ENCODE results near the gene MITF.
"Not testable (repeated sequence)": the region's sequence is repeated elsewhere in the genome, so short reads cannot be mapped to it uniquely, and the experiment has no call there.

Gene MITF

DNA sequence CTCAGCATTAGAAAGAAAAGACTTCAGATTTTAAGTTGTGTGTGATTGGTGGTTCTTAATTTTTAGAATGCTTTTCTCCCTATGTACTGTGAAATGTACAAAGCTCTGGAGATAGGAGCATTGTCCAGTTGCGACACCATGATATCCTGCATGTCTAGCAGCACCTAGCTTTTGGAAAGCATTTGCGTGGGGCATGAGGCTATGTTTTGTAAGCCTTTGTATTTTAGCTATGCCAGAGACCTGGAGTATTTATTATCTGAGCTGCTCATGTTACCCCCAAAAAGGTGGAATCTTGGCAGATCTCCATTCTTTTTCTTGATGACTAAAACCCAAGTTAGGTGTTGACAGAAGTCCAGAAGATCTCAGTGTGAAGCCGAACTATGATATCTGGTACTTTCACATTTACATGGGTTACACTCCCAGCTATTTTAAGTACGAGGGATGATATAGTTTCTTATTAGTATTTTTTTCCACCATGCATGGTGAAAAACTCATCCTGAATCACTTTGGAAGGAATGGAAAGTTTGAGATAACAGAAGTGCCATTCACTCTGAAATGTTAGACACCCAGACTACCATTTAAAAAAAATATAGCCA, 133.6 kb downstream of the MITF start:
- peak; percentile 59 for DNase-seq (ENCODE audit: low read depth)

DNA sequence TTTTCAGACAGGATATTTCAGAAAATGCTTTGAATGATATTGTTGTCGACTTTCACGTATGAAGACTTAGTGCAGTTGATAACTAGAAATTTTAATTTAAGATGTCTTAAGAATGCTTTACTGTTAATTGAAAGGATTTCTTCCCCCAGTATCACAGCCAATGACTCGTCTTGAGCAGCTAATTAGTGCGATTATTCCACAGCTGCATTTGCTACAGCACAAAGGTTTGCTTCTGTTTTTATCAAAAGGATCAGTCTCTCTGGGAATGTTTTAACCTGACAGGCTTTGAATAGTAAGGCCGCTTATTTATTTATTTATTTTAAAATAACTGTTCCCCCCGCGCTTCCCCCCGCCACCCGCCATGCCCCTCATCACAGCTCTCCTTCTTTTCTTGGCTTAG, 136.8 kb downstream of the MITF start:
- no peak for DNase-seq (ENCODE audit: low read depth)

DNA sequence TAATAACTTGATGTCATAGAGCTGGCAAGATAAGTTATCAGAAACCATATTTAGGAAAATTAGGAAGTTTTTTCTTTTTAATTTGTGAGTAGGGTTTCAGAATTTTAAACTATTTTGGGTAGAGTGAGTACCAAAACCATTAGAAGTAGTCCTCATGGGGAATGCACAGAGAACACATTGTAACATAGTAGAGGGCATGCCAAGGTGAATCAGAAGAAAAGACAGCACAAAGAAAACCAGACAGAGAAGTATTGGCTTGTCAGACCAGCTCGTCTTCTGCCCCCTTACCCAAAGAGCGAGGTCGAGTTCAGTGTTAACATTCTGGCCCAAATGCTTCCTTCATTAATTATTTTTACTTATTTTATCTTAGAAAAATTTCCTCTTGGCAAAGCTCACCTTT, 139.0 kb downstream of the MITF start:
- no peak for DNase-seq (ENCODE audit: low read depth)

DNA sequence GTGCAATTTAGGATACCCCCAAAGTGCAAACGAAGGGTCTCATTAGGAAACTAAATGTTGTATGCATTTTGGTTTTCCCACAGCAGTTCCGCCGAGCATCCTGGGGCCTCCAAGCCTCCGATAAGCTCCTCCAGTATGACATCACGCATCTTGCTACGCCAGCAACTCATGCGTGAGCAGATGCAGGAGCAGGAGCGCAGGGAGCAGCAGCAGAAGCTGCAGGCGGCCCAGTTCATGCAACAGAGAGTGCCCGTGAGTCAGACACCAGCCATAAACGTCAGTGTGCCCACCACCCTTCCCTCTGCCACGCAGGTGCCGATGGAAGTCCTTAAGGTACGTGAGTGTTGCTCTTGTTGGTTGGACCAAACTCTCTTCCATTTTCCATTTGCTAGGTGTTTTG, 139.8 kb downstream of the MITF start:
- DNase-seq (ENCODE audit: low read depth) = no peak

DNA sequence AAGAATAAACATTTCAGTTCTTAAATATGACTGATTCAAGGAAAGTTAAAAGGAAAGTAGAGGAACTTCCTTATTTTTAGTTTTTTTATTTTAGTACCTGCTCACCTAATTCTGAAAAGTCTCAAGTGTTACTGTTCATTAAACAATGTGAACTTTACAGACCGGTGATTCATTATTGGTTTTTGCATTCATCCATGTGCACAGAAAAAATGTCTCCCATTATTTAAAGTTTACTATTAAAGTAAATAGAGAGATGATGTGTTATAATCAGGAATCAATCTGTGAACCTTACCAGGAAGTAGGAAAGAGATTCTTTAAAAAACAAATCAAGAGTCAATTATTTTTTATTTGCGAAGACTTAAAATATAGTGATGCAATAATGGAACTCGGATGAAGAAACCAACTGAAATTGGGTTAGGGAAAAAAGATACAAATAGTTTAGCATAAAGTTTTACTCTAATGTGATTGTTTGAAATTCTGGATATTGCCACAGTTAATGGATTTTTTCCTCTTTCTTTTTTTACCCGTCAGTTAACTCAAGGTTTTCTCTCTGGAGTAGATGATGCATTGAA, 140.9 kb downstream of the MITF start:
- no peak for DNase-seq (ENCODE audit: low read depth)

DNA sequence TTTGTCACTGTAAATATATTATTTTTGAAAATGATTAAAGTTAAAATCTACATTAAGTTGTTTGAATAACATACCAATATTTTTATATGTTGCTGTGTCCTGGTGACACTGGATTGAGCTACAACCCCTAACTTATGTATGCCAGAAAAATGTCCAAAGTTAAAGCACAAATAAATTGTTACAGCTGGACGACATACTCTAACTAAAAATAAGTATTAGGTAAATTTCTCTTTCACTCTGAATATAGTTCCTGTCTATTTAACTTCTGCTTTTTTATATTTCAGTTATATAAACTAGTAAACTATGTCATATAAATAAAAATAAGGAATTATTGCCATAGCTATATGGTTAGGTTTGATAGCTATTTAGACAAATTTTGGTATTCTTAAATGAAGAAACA, 141.8 kb downstream of the MITF start:
- no peak for DNase-seq (ENCODE audit: low read depth)

DNA sequence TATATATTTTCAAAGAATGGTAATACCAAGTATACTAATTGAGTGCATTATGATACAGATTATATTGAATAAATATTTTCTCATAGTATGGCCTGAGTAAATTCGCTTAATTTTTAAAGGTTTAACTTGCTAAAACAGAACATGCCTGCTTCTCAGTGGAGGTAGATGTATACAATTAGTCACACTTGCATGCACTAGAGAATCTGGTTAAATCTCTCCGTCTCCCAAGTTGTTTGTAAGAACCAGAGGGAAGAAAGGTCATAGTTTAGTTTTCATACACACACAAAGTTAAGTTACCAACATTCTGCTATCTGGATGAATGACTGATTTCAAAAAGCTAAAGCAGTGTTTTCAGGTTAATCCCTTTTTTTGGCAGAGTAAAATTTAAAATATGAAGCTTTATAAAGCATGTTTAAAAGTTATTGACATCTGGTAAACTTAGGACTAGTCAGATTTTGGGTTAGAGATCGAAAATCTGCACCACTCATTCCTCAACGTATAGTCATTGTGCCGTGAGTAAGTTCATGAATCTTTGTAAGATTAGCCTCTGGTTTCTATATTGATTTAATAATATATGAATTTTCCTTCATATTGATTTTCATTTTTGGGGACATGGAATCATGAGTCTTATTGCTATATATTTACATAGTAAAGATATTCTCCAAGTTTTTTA, 142.6 kb downstream of the MITF start:
- no peak for DNase-seq (ENCODE audit: low read depth)

DNA sequence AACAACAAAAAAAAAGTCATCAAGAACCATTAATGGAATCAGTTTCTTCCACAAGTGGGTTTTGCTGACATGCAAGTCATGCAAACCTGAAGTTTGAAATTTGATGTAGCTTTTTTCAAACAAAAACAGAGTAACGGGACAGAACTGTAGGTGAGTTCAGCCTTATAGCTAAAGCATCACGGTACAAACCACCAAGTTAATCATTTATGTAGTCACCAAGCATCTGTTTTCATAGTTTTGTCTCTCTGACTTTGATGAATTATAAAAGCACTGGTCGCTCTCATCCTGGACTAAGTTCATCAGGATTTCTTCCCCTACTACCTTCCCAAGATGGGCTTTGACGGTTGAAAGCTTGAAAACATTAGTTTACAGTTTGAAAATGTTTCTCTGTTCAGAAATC, 143.3 kb downstream of the MITF start:
- DNase-seq (ENCODE audit: low read depth) = no peak

DNA sequence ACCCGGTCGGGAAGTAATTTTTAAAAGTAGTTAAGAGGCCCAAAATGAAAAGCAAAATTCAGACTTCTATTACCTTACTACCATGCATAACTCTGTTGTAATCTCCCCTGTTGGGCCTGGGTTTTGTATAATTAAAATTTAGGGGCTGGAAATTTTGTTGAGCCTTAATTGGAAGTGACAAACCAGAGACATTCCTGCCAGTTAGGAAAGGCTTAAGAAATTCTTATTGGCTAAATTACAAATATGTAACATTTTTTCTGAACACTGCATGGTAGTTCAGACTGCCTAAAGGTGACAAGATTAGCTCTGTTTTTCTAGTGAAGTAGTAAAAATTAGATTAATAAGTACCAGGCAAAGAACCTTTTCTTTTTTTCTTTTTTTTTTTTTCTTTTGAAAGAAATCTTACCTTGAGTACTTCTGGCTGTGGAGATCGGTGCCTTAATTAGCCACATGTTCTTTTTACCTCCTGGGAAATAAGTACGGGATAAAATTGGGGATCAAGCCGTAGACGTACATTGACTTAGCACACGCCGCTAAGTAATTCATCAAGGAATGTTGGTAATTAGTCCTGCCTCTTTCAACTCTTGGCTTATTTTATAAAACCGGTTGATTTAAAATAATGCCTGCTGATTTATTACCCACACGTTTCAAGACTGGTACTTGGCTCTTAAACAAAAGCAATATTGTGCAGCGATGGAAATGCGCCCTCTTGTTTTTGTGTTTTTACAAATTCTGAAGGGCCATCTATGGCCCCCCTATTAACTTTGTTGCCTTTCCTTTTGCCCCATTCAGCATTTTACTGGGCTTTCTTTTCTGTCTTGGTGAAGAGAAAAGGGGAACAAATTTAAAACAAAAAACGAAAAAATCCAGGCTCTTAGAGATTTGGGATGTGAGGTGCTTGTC, 149.0 kb downstream of the MITF start:
- DNase-seq (ENCODE audit: low read depth) = no peak

DNA sequence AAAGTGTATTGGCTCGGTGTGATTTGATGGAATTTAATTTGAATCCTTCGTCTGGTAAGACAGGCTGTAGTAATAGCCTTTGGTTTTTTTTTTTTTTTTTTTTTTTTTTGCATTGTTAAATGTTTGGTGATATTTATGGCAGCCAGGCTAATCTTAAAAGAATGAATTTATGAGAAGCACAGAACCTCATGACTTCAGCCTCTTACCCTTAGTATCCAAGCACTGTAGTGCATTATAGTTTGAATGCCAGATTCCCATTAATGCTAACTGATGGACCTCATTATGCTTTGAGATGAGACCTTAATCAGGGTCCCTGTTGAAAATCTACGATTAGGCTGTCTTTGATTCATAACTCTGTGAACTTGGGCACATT, 149.7 kb downstream of the MITF start:
- DNase-seq (ENCODE audit: low read depth) = no peak

DNA sequence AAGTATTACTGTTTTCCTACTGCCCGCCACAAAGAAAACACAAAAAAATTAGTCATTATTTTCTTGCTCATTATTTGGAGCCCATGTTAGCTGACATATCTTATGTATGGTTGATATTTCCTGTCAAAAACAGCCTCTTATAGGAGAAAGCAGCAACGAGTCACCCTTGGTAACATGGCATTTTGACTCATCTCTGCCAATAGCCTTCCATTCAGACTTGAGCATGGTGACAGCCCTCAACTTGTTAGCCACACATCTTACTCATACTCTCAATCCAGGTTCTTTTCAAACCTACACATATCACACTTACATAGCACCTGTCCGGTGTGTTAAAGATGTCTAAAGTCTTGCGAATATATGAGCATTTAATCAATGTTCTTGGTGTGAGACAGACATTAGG, 150.8 kb downstream of the MITF start:
- no peak for DNase-seq (ENCODE audit: low read depth)

DNA sequence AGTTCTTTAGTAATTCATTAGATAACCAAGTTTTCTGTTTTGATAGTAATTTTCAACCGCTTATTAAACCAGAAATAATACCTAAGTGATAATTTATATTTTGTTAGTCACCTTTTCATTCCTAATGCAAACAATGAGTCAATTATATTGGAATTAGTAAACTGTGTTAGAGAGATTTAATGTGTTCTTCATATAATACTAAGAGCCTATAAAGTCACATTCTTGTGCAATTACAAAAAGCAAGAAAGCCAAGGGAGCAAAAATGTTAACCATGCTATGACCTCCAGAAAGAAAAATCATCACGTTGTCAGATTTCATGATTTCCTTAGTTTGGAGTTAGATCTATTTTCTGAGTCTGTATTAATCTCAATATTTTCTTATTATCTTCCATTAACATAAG, 151.4 kb downstream of the MITF start:
- DNase-seq (ENCODE audit: low read depth) = no peak

DNA sequence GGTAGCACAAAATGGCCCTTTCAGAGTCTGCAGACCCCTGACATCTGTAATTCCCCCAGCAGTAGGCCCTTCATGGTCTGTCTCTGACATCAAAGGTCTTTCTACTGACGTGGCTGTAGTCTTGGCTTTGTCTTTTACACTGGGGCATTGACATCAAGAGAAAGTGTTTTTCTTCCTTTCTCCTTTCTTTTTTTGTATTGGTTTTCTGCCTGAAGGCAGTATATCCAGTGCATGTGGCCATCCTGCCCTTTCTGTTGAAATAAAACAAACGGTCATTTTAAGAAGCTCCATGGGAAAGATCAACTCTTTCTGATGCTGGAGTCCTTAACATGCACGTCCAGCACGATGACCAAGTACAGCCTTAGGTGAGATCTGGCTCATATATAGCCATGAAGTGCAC, 153.4 kb downstream of the MITF start:
- DNase-seq (ENCODE audit: low read depth) = no peak

DNA sequence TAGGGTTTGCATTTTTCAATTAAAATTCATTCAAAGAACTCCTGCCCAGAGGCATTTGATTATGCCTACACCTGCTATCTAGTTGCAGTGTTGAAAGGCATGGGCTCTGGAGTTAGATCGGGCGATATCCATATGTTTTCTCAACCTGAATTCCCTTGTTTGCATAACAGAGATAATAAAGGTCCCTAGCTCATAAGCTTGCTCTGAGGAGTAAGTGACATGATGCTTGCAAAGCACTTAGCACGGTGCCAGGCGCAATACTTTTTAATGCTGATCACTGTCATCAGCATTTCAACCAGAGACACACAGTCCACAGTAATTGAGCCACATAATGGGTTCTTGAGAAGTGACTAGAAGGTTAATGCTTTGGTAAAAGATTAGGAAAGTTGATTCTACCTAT, 154.0 kb downstream of the MITF start:
- DNase-seq (ENCODE audit: low read depth) = no peak

DNA sequence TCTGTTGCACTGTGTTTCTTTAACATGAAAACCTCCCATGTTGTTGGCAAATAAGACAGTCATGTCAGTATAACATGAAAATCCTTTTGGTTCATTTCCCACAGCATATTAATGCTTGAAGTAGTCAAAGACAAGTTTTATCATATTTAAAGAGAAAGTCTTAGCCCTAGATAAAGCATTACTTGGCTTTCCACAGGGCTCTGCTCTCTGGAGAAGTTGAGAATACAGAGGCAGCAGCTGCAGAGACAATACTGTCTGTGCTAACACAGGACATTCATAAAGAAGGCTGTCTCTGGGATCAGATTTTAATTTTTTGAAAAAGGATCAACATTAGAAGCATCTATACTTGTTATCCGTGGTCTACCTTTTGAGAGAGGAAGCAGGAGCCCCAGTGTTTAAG, 156.8 kb downstream of the MITF start:
- no peak for DNase-seq (ENCODE audit: low read depth)

DNA sequence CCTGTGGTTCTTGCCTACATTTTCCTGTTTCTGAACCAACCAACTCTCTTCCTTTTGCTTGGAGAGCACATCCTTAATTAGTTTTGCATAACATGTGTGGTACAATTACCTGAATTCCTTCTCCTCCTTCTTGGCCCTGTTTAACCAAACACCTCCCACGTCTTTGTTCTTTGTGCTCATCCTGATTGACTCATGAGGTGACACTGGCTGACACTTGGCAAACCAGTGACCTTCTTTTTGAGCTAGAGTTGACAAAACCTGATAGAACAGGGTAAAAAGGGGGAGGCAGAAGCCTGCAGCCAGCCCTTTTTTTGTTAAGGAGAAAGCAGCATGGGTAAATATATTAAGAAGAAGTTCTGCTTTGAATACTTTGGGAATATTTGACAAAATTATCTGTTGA, 161.1 kb downstream of the MITF start:
- DNase-seq (ENCODE audit: low read depth) = no peak

DNA sequence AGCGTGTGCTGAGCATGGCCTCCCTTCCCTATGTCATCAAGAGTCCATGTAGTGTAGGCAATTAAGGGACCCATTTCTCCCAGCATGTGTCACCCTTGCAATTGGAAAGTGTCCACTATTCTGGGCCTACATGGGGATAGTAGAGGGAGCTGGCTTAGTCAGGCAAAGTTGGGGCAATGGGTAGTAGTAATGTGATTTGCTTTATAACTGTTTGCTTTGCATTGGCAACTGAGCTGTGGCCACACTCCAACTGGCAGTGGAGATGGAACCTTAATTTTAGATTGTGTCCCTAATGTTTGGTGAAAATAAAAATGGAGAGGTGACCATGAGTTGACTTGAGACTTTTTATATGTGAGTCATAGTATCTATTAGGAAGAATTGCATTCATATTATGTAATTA, 162.5 kb downstream of the MITF start:
- DNase-seq (ENCODE audit: low read depth) = no peak

DNA sequence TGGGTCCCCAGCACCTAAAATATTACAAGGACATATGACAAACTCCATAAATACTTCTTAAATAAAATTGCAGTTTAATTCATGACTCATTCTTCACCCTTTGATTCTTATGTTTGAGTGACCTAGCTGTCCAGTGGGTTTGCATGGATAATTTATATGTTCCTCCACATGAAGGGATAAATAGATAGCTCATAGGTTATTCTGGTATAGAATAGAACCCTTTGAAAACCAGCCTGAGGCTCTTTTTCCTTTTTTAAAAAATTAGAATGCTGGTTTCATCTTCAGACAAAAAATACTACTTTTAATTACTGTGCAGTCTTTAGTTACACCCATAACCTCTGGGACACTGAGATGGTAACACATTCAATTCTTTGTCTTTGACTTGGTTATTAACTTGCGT, 163.1 kb downstream of the MITF start:
- no peak for DNase-seq (ENCODE audit: low read depth)

DNA sequence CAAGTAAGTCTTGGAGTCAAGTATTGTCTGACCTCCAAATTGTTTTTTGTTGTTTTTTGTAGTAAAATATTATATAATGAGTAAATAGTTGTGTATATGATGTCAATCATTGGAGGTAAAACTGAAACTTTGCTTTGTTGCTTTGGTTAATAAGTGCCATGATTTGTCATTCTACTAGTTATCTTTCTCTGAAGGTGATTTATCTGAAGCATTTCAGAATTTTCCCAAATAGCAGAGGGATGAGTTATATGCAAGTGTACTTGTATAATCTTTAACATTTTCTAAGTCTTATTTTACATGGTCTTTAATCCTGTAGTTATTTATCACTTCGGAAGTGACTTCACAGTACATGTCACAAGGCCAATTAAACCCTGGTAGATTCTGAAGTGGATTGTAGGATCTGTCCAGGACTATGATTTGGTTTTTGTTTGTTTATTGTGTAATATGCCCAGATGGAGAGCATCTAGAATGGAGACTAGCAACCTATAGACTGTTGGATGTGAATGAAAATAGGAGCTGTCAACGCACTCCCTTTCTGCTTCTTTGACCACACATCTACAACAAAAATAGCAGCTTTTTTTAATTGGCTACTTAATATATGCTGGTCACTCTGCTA, 167.2 kb downstream of the MITF start:
- peak; percentile 7 for DNase-seq (ENCODE audit: low read depth)

DNA sequence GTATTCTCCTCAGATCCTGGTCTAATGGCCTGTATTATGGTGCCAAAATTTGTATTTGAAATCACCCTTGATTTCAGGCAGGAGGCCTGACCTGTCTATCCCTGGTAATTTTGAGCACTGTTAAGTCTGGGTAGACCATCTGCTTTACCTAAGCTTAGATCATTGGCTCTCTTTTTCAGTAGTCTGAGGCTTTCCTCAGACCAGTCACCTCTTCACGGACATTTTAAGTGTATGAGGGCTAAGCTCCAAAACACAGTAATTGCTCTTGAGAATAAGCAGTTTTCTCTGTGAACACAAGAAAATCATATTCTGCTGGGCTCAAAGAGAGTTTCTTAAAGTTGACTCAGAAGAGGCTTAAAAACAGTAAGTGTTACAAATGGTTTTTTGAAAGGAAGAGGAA, 168.3 kb downstream of the MITF start:
- DNase-seq (ENCODE audit: low read depth) = no peak

DNA sequence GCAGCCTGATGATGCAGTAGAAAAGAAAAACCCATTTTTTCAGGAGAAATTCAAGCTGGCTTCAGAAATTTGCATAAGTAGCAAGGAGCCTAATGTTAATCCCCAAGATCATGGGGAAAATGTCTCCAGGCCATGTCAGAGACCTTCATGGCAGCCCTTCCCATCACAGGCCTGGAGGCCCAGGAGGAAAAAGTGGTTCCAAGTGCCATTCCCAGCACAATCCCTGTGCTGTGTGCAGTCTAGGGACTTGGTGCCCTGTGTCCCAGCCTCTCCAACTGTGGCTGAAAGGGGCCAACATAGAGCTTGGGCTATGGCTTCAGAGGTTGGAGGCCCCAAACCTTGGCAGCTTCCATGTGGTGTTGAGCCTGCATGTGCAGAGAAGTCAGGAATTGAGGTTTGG, 170.6 kb downstream of the MITF start:
- not testable (repeated sequence) for DNase-seq (ENCODE audit: low read depth)

DNA sequence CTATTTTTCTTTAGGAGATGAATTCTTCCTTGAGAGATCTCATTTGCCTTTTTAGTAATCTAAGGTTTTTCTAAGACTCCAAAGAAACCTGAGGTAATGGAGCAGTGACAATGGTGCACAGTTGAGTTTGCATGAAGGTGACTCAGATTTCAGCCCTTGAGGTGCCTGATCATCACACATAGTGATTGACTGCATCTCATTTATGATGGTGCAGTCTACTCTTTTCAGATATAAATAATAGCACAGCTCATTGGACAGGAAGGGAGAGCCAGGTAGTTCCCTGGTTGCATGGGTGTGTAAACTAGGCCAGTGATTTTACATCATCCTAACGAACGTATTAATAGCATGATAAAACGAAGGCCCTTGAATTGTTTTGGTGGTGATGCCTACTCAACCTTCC, 174.2 kb downstream of the MITF start:
- DNase-seq (ENCODE audit: low read depth) = no peak

DNA sequence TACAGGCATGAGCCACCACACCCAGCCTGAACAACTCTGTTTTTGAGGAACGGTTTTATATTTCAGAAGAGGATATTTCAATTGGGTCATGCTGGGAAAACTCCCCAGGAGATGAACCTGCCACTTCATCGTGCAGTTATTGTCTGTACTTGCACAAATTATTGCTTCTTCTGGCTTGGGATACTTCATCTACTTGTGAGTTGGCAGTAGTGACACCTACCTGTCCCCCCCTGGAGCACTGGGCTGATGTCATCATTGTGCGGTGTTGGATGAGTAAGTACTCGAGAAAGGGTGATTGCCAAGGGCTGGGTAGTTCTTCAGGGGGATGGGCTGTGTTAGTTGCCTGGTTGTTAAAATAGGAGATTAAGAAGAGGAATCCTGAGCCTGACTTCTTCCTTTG, 175.1 kb downstream of the MITF start:
- peak; percentile 10 for DNase-seq (ENCODE audit: low read depth)

Measured in amniotic epithelial cell (primary cell).